ENCODE measurements around the gene METTL24.

Gene METTL24

DNA sequence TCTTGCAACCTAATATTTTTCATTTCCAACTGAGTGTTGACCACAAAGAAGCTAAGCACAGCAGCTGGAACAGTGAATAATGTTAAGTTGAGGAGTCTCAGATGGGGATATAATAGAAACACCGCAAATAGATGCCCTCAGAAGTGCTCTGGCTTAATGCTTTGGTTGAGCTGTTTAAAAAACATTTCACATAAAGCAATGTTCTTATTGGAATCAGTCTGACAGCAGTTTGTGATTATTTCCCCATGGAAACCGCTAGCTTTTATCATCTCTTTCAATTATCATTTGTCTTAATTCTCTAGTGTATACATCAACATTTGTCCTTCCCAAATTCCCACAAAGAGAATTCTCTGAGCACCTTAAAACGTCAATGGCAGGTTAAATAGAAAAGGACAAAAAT lies 30.8 kb downstream of the METTL24 start:
- no peak overlapping the region for H3K27ac ChIP-seq
- no peak for TF ChIP-seq CTCF (conservative IDR thresholded peaks at IDR 0.05)

DNA sequence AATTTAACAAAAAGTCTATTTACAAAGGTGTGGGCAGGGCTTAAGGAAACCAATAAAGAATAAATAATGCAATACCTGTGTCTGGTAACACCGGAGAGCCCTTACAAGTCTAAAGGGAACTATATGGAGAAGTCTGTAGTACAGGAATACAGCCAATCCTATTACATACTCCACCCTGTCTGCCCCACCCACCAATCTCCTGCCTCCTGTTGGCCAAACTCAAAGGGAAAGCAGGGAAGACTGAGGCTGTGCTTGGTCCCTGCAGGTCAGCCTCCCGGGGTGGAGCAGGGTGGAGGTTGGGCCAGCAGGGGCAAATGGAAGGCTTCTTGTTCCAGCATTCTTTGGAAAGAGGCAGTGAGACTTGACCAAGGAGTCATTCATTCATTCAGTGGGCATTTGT lies 31.5 kb downstream of the METTL24 start:
- TF ChIP-seq CTCF (conservative IDR thresholded peaks at IDR 0.05), result no peak

DNA sequence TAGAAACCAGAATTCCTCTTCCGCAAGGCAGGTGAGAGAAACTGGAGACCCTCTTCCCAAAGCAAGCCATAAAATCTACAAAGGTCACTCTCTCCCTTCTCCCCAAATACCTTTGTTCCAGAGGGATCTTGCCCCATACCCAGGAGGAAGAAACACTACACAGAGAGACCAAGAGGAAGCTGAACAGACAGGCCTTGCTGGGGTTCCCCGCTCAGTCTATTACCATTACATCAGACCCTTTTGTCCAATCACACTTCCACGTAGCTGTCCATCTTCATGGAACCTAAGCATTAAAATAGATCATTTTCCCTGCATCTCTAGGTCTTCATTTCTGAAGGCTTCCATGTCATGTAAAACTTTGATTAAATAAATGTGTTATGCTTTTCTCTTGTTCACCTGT lies 32.1 kb downstream of the METTL24 start:
- H3K27ac ChIP-seq, result peak overlapping the region; percentile 67
- no peak for TF ChIP-seq CTCF (conservative IDR thresholded peaks at IDR 0.05)

More for the DNA sequence above, 31.5 kb downstream of the METTL24 start:
- no peak overlapping the region for H3K27ac ChIP-seq

- no peak for TF ChIP-seq CTCF (conservative IDR thresholded peaks at IDR 0.05)
- H3K27ac ChIP-seq, result peak overlapping the region; percentile 67
These were observed 33.0 kb downstream of the METTL24 start for GRCh38 chr6:110325197-110325596.

DNA sequence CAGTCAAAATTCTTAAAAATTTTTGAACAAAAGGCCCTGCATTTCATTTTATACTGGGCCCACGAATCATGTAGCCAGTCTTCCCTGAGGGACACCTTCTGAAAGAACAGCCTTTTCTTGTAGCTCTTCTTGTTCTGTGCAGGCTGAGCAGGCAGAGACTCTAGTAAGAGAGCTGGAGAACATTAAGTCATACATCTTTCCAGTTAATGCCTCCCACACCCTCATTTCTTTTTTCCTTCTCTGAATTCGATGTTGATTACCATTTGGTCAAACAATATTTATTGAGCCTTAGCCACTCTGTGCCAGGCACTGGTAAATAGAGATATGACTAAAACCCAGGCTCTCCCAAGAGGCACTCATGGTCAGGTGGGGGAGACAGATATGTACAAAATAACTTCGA lies 33.6 kb downstream of the METTL24 start:
- peak overlapping the region; percentile 67 for H3K27ac ChIP-seq
- no peak for TF ChIP-seq CTCF (conservative IDR thresholded peaks at IDR 0.05)

DNA sequence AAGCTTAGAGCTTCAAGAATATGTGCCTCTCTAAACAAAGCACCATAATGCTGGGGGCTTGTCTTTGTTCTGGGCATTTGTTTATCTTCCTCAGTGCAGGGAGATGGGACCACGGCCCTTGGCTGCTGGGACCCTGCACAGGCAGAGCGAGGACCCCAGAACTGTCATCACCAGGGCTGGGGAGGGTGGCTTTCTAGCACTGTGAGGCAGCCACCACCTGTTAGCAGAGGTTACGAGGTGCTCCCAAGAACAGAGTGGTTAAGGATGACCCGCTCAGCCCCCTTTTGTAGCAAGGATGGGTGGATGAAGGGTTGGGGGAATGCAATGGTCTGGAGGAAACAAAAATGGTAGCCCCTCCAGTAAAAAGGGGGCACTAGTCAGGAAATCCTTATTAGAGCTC lies 34.9 kb downstream of the METTL24 start:
- no peak for TF ChIP-seq CTCF (conservative IDR thresholded peaks at IDR 0.05)
- no peak overlapping the region for H3K27ac ChIP-seq

DNA sequence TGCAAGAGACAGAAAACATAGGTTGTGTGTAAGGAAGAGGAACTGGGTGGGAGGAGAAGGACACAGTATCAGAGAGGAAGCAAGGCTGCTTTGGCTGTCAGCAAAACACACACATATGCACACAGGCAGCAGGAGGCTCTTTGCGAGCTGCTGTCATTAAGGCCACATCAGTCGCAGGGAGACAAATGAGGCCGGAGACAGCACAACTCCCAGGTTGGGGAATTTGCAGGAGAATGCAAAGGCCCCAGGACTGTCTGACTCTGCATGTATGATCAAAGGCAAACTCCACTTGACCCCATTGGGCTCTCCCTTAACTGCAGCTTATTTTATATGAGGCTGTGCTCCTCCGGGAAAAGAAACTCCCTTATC lies 35.3 kb downstream of the METTL24 start:
- TF ChIP-seq CTCF (conservative IDR thresholded peaks at IDR 0.05), result no peak
- H3K27ac ChIP-seq, result no peak overlapping the region

All from VCaP (cell line).